Stomach (tissue), 9 donors: Measurements from ENCODE around the gene ZNF516. TPM values are rescaled to one million over a fixed set of nuclear protein-coding genes. Genes with fewer than 3 reads are reported as not detected.

Source experiments
- DNase-seq, 2 donors: peaks; one replicate each; pipeline versions ENCODE4 v3.0.0 to v3.0.0-alpha.2; 2013 to 2019
- H3K27ac ChIP-seq, 5 donors: fragments of 200-600 bp in 4 of 5; sonication (generic) in 4 of 5; one replicate each; pipeline ENCODE4 v1.5.1; 2013 to 2019; ENCODE audit warnings: mild to moderate bottlenecking in 1 of 5, moderate library complexity in 1 of 5
- H3K27me3 ChIP-seq, 3 donors: fragments of 200-600 bp; sonication (generic); one replicate each; pipeline ENCODE4 v1.5.1; 2017 to 2019; ENCODE audit warnings: mixed run types in 1 of 3
- H3K36me3 ChIP-seq, 4 donors: fragments of 200-600 bp; sonication (generic); 1 replicate in 3 of 4; 2 replicates in 1 of 4; pipeline ENCODE4 v1.5.1; 2016 to 2019
- H3K4me1 ChIP-seq, 4 donors: fragments of 200-600 bp; sonication (generic); one replicate each; pipeline ENCODE4 v1.5.1; 2016 to 2019
- H3K4me3 ChIP-seq, 4 donors: fragments of 200-600 bp; sonication (generic) in 3 of 4; one replicate each; pipeline ENCODE4 v1.5.1; 2016 to 2019; ENCODE audit warnings: mild to moderate bottlenecking in 1 of 4
- H3K9me3 ChIP-seq, 4 donors: fragments of 200-600 bp; sonication (generic); one replicate each; pipeline ENCODE4 v1.5.1; 2016 to 2019
- EP300 ChIP-seq: sonication (generic); formaldehyde crosslinking; IDR thresholded peaks from one replicate; pipeline ENCODE4 v1.6.1; 2017; ENCODE audit warnings: antibody characterized with exemption
- POLR2A ChIP-seq, 4 donors: fragments of 450-650 bp; IDR thresholded peaks; one replicate each; pipeline ENCODE4 v1.6.1; 2016; ENCODE audit warnings: antibody characterized with exemption in 4 of 4, control low read depth in 2 of 4, mild to moderate bottlenecking in 1 of 4, moderate library complexity in 1 of 4
- POLR2AphosphoS5 ChIP-seq, 3 donors: sonication (generic); formaldehyde crosslinking; IDR thresholded peaks; one replicate each; pipeline ENCODE4 v1.6.1; 2016; ENCODE audit warnings: antibody characterized with exemption in 3 of 3
- WGBS, 5 donors: extraction: QIAGEN DNeasy Blood & Tissue Kit in 3 of 5; methylation state at CpG; one replicate each; pipeline versions ENCODE4 v1.1.5 to v1.1.7; 2013 to 2018; 5-methylcytosine and 5-hydroxymethylcytosine counted together
- intact Hi-C: fragments of 100-400 bp; cut with DNase I; formaldehyde crosslinking; loops from one replicate; pipeline ENCODE4 v1.15.1; 2023; ENCODE audit warnings: low total_unique reads
- polyA plus RNA-seq, 3 donors: library from polyadenylated mRNA; stranded (reverse); fragments of 200-250 nt; gene quantifications; one replicate each; pipeline ENCODE4 v1.2.3, GENCODE V29; 2013
- total RNA-seq, 5 donors: library from RNA; depleted of rRNA; stranded (reverse); fragments of >200 nt; gene quantifications; one replicate each; pipeline versions ENCODE4 v1.1.0 to v1.2.3, GENCODE V29; 2014 to 2016
- TF ChIP-seq, protein P1 (sequence below), 7 experiments: fragments of 450-650 bp in 4 of 7; fragments of 200-600 bp in 3 of 7; sonication (generic) in 3 of 7; IDR thresholded peaks; one replicate each; pipeline ENCODE4 v1.5.1; 2016 to 2019; ENCODE audit warnings: antibody characterized with exemption in 7 of 7, control low read depth in 2 of 7, mild to moderate bottlenecking in 1 of 7
- donor health status: healthy with polysubstance abuse.
- donor health status: Bipolar disorder and iron deficiency.
- donor health status: healthy.

The ZNF516 gene
- total and polyA plus RNA-seq, 8 donors: 2.3 to 25.9 (median 14.4) TPM

DNA sequence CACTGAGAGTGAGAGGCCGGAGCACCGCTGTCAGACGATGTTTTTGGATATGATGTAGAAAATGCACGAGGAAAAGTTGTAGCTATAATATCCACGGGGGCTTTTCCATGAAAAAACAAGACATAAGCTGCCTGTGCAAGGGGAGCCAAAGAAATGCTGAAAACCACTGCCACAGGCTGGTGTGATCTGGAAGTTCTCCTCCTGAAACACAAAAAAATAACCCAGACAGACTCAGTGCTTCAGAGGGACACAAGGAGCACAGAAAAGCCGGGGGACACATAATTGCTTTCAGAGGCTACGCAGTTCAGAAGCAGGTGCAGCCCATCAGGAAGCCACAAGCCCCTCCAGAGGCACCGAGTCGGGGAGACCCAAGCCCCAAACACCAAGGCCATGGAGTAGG lies 98.2 kb downstream of the ZNF516 start:
- Histone ChIP-seq H3K4me1 (peaks cover 10 to 60% (median 26%) of the 10 kb centered on the region in 4 donors), H3K27me3 (no peaks in the 10 kb centered on the region), H3K9me3 (no peaks in the 10 kb centered on the region), H3K27ac (no peak overlapping the region), H3K36me3 (peaks cover 0 to under 1% (median 0%) of the 10 kb centered on the region in 4 donors), H3K4me3 (no peak overlapping the region)
- no peak for DNase-seq
- intact Hi-C loops: no loop called here
- TF ChIP-seq POLR2AphosphoS5 (IDR thresholded peaks at IDR 0.05) (no peak), POLR2A (IDR thresholded peaks at IDR 0.05) (no peak), EP300 (no peak)
- TF ChIP-seq, protein P1, sequence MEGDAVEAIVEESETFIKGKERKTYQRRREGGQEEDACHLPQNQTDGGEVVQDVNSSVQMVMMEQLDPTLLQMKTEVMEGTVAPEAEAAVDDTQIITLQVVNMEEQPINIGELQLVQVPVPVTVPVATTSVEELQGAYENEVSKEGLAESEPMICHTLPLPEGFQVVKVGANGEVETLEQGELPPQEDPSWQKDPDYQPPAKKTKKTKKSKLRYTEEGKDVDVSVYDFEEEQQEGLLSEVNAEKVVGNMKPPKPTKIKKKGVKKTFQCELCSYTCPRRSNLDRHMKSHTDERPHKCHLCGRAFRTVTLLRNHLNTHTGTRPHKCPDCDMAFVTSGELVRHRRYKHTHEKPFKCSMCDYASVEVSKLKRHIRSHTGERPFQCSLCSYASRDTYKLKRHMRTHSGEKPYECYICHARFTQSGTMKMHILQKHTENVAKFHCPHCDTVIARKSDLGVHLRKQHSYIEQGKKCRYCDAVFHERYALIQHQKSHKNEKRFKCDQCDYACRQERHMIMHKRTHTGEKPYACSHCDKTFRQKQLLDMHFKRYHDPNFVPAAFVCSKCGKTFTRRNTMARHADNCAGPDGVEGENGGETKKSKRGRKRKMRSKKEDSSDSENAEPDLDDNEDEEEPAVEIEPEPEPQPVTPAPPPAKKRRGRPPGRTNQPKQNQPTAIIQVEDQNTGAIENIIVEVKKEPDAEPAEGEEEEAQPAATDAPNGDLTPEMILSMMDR (IDR thresholded peaks at IDR 0.05): no peak
- 85 to 90% (median 88%) methylated on average over 9 of the region's 9 CpGs for WGBS, 5 donors

DNA sequence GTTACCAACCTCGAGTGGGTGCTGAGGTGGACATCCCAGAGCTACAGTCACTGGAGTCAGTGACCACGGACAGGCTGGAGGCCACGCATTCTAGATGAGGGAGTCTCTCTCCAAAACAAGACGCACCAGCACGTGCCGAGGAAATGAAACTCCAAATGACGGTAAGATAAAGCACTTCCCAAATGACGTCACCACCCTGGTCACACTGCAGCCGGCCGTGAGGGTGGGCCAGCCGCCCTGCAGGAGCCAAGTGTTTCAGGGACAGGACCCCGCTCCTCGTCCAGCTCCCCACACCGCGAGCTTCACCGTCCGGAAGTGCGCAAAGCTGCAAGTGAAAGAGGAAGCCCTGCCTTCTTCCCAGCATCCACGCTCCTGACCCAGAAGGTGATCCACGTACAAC lies 99.4 kb downstream of the ZNF516 start:
- TF ChIP-seq POLR2AphosphoS5 (IDR thresholded peaks at IDR 0.05) (no peak), EP300 (no peak), POLR2A (IDR thresholded peaks at IDR 0.05) (no peak)
- TF ChIP-seq, protein P1 (IDR thresholded peaks at IDR 0.05): no peak
- H3K4me1 ChIP-seq: peaks cover 10 to 58% (median 34%) of the 10 kb centered on the region in 4 donors
- no peaks in the 10 kb centered on the region for H3K9me3 ChIP-seq
- DNase-seq: no peak
- H3K27ac ChIP-seq: no peak overlapping the region
- H3K36me3 ChIP-seq: no peaks in the 10 kb centered on the region
- no peak overlapping the region for H3K4me3 ChIP-seq
- intact Hi-C loops: no loop called here
- WGBS, 5 donors: 78 to 90% (median 88%) methylated on average over 20 of the region's 20 CpGs
- no peaks in the 10 kb centered on the region for H3K27me3 ChIP-seq

DNA sequence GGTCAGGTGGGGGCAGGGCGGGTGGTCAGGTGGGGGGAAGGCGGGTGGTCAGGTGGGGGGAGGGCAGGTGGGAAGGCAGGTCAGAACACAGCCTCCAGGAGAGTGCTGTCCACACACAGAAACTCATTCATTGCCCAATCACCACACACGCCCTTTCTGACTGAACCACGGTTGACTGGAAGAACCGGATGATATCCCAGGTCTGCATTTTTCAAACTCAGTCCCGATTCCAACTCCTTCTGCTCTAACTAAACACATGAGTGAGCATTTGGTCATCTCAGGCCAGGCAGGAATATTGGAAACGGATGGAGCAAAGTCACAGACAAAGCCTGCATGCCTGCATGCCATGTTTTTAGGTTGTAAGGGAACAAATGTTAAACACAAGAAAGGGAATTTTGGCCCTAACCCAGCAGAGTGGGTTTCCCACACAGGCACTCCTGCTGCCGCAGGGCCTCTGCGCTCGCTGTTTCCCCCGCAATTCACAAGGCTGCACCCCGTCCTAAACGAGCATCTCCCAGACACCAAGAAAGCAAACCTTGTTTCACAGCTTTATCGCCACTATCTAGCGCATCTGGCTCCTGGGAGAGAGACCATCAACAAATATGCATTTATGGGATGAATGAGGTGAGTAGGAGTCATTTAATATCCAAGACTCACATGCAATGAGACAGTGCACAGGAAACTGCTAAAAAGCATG lies 100.1 kb downstream of the ZNF516 start:
- Histone ChIP-seq H3K4me1 (peaks cover 17 to 61% (median 41%) of the 10 kb centered on the region in 4 donors), H3K27ac (no peak overlapping the region), H3K36me3 (no peaks in the 10 kb centered on the region), H3K4me3 (no peak overlapping the region), H3K9me3 (no peaks in the 10 kb centered on the region), H3K27me3 (no peaks in the 10 kb centered on the region)
- WGBS, 5 donors: 67 to 76% (median 72%) methylated on average over 13 to 15 of the region's 15 CpGs
- peak in 1 of 2 donors; percentile 67 for DNase-seq
- intact Hi-C loops: no loop called here
- TF ChIP-seq, protein P1 (IDR thresholded peaks at IDR 0.05): no peak

DNA sequence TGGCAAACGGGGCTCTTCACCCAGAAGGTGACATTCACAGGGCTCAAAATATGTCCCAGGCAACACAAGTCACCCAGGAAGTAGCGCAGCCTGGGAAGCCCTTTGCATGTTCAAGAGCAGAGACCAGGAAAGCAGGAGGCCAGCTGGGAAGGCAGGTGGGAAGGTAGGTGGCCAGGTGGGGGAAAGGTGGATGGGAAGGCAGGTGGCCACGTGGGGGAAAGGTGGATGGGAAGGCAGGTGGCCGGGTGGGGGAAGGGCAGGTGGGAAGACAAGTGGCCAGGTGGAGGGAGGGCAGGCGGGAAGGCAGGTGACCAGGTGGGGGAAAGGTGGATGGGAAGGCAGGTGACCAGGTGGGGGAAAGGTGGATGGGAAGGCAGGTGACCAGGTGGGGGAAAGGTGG lies 102.7 kb downstream of the ZNF516 start:
- peak overlapping the region in 3 of 5 donors; percentile 8 to 49 (median 30) for H3K27ac ChIP-seq
- H3K27me3 ChIP-seq: no peaks in the 10 kb centered on the region
- peaks cover 15 to 64% (median 47%) of the 10 kb centered on the region in 4 donors for H3K4me1 ChIP-seq
- TF ChIP-seq POLR2AphosphoS5 (IDR thresholded peaks at IDR 0.05) (no peak), POLR2A (IDR thresholded peaks at IDR 0.05) (no peak), EP300 (no peak)
- TF ChIP-seq, protein P1 (IDR thresholded peaks at IDR 0.05): no peak
- H3K9me3 ChIP-seq: no peaks in the 10 kb centered on the region
- DNase-seq: peak in 1 of 2 donors; percentile 83
- H3K4me3 ChIP-seq: no peak overlapping the region
- no peaks in the 10 kb centered on the region for H3K36me3 ChIP-seq
- WGBS, 5 donors: 50 to 78% (median 63%) methylated on average over 5 of the region's 5 CpGs
- intact Hi-C loops: no loop called here
